Type B pancreatic cell (in vitro differentiated cells): ENCODE measurements around the gene TRIM72. TPM values are rescaled to one million over a fixed set of nuclear protein-coding genes. Genes with fewer than 3 reads are reported as not detected.
A peak's percentile ranks its signal among the peaks of the same experiment; 100 is the strongest.

Experiments used
- DNase-seq: peaks from one replicate; pipeline ENCODE4 v3.0.0; 2021; ENCODE audit warnings: mixed read lengths; ENCODE audit not compliant: unreplicated experiment; ENCODE audit errors: extremely low spot score
- H3K27ac Mint-ChIP-seq: 2 replicates; pipeline ENCODE4 v1.8.0; 2021; ENCODE audit warnings: mild to moderate bottlenecking, mixed read lengths
- H3K27me3 Mint-ChIP-seq: 2 replicates; pipeline ENCODE4 v1.8.0; 2021; ENCODE audit warnings: mixed read lengths
- H3K36me3 Mint-ChIP-seq: 2 replicates; pipeline ENCODE4 v1.8.0; 2021; ENCODE audit warnings: mixed read lengths
- H3K4me1 Mint-ChIP-seq: one replicate; pipeline ENCODE4 v1.8.0; 2021; ENCODE audit warnings: mixed read lengths; ENCODE audit not compliant: unreplicated experiment
- H3K4me3 Mint-ChIP-seq: 2 replicates; pipeline ENCODE4 v1.8.0; 2021; ENCODE audit warnings: mild to moderate bottlenecking, mixed read lengths
- H3K9me3 Mint-ChIP-seq: 2 replicates; pipeline ENCODE4 v1.8.0; 2021; ENCODE audit warnings: mixed read lengths
- CTCF ChIP-seq: fragments of 200-600 bp; sonication (generic); conservative IDR thresholded peaks from 2 replicates; pipeline ENCODE4 v1.5.0; 2021; ENCODE audit warnings: antibody characterized with exemption, mild to moderate bottlenecking
- total RNA-seq: library from RNA; stranded (reverse); gene quantifications from 2 replicates; pipeline ENCODE4 v1.2.1, GENCODE V29; 2021; ENCODE audit warnings: low replicate concordance

The TRIM72 gene
- total RNA-seq, 1 donor from 2014 or later: not detected

- H3K27me3 Mint-ChIP-seq: no peaks in the 10 kb centered on the region
- H3K4me3 Mint-ChIP-seq: no peak overlapping the region
- DNase-seq: no peak
- no peaks in the 10 kb centered on the region for H3K9me3 Mint-ChIP-seq
- peaks cover 11% of the 10 kb centered on the region for H3K4me1 Mint-ChIP-seq
- peak overlapping the region; percentile 61 for H3K27ac Mint-ChIP-seq
- TF ChIP-seq CTCF: no peak
- peaks cover 86% of the 10 kb centered on the region for H3K36me3 Mint-ChIP-seq
Observed at GRCh38 chr16:31188450-31189411, 25.2 kb upstream of the TRIM72 start.

- peaks cover 6% of the 10 kb centered on the region for H3K4me1 Mint-ChIP-seq
- peaks cover 82% of the 10 kb centered on the region for H3K36me3 Mint-ChIP-seq
- no peaks in the 10 kb centered on the region for H3K9me3 Mint-ChIP-seq
- H3K27ac Mint-ChIP-seq: peak overlapping the region; percentile 46
- no peaks in the 10 kb centered on the region for H3K27me3 Mint-ChIP-seq
- H3K4me3 Mint-ChIP-seq: no peak overlapping the region
- no peak for DNase-seq
- TF ChIP-seq CTCF: no peak
Observed at GRCh38 chr16:31189412-31189778, 24.5 kb upstream of the TRIM72 start.

GRCh38 chr16:31190061-31190460 lies 23.9 kb upstream of the TRIM72 start:
- TF ChIP-seq CTCF: no peak
- no peaks in the 10 kb centered on the region for H3K9me3 Mint-ChIP-seq
- H3K36me3 Mint-ChIP-seq: peaks cover 80% of the 10 kb centered on the region
- peaks cover 6% of the 10 kb centered on the region for H3K4me1 Mint-ChIP-seq
- peak overlapping the region; percentile 72 for H3K27ac Mint-ChIP-seq
- no peak overlapping the region for H3K4me3 Mint-ChIP-seq
- no peaks in the 10 kb centered on the region for H3K27me3 Mint-ChIP-seq
- DNase-seq: no peak

- no peak for TF ChIP-seq CTCF
- Mint-ChIP-seq H3K27me3 (no peaks in the 10 kb centered on the region), H3K4me1 (peaks cover 5% of the 10 kb centered on the region), H3K9me3 (no peaks in the 10 kb centered on the region), H3K4me3 (no peak overlapping the region), H3K27ac (peak overlapping the region; percentile 72), H3K36me3 (peaks cover 73% of the 10 kb centered on the region)
- no peak for DNase-seq
Observed at GRCh38 chr16:31190818-31191444, 23.0 kb upstream of the TRIM72 start.

GRCh38 chr16:31191697-31192428 lies 22.1 kb upstream of the TRIM72 start:
- H3K4me3 Mint-ChIP-seq: no peak overlapping the region
- DNase-seq: no peak
- H3K27me3 Mint-ChIP-seq: no peaks in the 10 kb centered on the region
- H3K36me3 Mint-ChIP-seq: peaks cover 69% of the 10 kb centered on the region
- peak overlapping the region; percentile 17 for H3K27ac Mint-ChIP-seq
- no peak for TF ChIP-seq CTCF
- no peaks in the 10 kb centered on the region for H3K4me1 Mint-ChIP-seq
- H3K9me3 Mint-ChIP-seq: no peaks in the 10 kb centered on the region
